ENCODE results near the gene FAM120AOS.

- no peak for TF ChIP-seq POLR2A (IDR thresholded peaks at IDR 0.05)
- TF ChIP-seq, protein P1, sequence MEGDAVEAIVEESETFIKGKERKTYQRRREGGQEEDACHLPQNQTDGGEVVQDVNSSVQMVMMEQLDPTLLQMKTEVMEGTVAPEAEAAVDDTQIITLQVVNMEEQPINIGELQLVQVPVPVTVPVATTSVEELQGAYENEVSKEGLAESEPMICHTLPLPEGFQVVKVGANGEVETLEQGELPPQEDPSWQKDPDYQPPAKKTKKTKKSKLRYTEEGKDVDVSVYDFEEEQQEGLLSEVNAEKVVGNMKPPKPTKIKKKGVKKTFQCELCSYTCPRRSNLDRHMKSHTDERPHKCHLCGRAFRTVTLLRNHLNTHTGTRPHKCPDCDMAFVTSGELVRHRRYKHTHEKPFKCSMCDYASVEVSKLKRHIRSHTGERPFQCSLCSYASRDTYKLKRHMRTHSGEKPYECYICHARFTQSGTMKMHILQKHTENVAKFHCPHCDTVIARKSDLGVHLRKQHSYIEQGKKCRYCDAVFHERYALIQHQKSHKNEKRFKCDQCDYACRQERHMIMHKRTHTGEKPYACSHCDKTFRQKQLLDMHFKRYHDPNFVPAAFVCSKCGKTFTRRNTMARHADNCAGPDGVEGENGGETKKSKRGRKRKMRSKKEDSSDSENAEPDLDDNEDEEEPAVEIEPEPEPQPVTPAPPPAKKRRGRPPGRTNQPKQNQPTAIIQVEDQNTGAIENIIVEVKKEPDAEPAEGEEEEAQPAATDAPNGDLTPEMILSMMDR (IDR thresholded peaks at IDR 0.05) = no peak
- TF ChIP-seq POLR2AphosphoS5 (IDR thresholded peaks at IDR 0.05) = no peak
Measured at GRCh38 chr9:93458712-93459111, 5.3 kb upstream of the FAM120AOS start.

All from breast epithelium (tissue), 3 donors.